Transverse colon (tissue), 4 donors: ENCODE data around the gene PCDHB9.
"Not testable (repeated sequence)": the region's sequence is repeated elsewhere in the genome, so short reads cannot be mapped to it uniquely, and the experiment has no call there.

Experiments used
- EP300 ChIP-seq: sonication (generic); formaldehyde crosslinking; IDR thresholded peaks from one replicate; pipeline ENCODE4 v1.6.1; 2017; ENCODE audit warnings: antibody characterized with exemption, low read depth
- POLR2A ChIP-seq: fragments of 450-650 bp; IDR thresholded peaks from one replicate; pipeline ENCODE4 v1.6.1; 2016; ENCODE audit warnings: antibody characterized with exemption, mild to moderate bottlenecking, moderate library complexity
- POLR2AphosphoS5 ChIP-seq, 3 donors: sonication (generic); formaldehyde crosslinking; IDR thresholded peaks; one replicate each; pipeline ENCODE4 v1.6.1; 2016; ENCODE audit warnings: antibody characterized with exemption in 3 of 3
- TF ChIP-seq, protein P1 (sequence below), 5 experiments: fragments of 200-600 bp in 3 of 5; fragments of 450-650 bp in 2 of 5; sonication (generic) in 3 of 5; IDR thresholded peaks; 1 replicate in 2 of 5; 2 replicates in 3 of 5; pipeline ENCODE4 v1.5.1; 2016 to 2017; ENCODE audit warnings: antibody characterized with exemption in 5 of 5, inconsistent platforms in 3 of 5, mild to moderate bottlenecking in 2 of 5, moderate library complexity in 1 of 5

DNA sequence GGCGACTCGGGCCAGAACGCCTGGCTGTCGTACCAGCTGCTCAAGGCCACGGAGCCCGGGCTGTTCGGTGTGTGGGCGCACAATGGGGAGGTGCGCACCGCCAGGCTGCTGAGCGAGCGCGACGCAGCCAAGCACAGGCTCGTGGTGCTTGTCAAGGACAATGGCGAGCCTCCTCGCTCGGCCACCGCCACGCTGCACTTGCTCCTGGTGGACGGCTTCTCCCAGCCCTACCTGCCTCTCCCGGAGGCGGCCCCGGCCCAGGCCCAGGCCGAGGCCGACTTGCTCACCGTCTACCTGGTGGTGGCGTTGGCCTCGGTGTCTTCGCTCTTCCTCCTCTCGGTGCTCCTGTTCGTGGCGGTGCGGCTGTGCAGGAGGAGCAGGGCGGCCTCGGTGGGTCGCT lies 7.4 kb downstream of the PCDHB9 start:
- TF ChIP-seq, protein P1, sequence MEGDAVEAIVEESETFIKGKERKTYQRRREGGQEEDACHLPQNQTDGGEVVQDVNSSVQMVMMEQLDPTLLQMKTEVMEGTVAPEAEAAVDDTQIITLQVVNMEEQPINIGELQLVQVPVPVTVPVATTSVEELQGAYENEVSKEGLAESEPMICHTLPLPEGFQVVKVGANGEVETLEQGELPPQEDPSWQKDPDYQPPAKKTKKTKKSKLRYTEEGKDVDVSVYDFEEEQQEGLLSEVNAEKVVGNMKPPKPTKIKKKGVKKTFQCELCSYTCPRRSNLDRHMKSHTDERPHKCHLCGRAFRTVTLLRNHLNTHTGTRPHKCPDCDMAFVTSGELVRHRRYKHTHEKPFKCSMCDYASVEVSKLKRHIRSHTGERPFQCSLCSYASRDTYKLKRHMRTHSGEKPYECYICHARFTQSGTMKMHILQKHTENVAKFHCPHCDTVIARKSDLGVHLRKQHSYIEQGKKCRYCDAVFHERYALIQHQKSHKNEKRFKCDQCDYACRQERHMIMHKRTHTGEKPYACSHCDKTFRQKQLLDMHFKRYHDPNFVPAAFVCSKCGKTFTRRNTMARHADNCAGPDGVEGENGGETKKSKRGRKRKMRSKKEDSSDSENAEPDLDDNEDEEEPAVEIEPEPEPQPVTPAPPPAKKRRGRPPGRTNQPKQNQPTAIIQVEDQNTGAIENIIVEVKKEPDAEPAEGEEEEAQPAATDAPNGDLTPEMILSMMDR (IDR thresholded peaks at IDR 0.05): not testable (repeated sequence)
- not testable (repeated sequence) for TF ChIP-seq POLR2A; POLR2AphosphoS5 (IDR thresholded peaks at IDR 0.05); EP300
